ENCODE results near the gene NGF. TPM values are rescaled to one million over a fixed set of nuclear protein-coding genes. Genes with fewer than 3 reads are reported as not detected.

NGF gene
- total and polyA plus RNA-seq, 2 of the 8 experiments (the other 6 are each of a cell fraction or from before 2014, with no cell fraction given): 1.6 TPM; not detected in 1

DNA sequence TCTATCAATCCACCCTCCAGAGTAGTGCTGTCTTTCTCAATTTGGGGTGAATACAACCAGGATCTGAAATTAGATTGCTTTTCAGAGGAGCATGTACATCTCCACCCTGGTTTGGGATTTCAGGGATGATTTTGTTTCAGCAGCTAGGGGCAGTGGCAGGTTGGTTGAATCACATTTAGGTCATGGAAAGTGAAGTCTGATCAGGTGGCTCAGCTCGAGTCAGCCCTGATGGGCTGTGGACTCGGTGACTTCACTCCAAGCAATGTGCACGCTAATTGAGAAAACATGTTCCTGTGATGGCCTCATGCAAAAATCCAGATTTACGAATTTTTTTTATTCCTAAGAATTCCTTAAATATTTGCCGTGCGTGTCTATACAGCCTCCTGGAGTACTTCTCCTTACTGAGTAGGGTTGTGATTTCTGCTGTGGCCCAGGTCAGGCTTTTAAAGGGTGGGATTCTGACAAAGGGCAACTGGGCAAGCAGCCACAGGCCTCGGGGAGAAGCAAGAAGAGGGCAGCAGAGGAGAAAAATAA is 7.5 kb downstream of the NGF start:
- Histone ChIP-seq H3K4ac (replicated peaks; ENCODE audit: insufficient read length, low read depth, low read length) (no peak overlapping the region), H2BK120ac (replicated peaks; ENCODE audit: low read depth, low read length) (no peak overlapping the region), H3K56ac (replicated peaks; ENCODE audit: insufficient read length, low read depth, low read length) (no peak overlapping the region), H3K23me2 (ENCODE audit: low read depth, low read length) (no peaks in the 10 kb centered on the region), H3K18ac (ENCODE audit: extremely low read depth, low read length) (no peak overlapping the region), H2AK5ac (ENCODE audit: low read depth, low read length) (no peak overlapping the region), H2BK12ac (ENCODE audit: low read depth, low read length) (no peak overlapping the region), H3K79me1 (ENCODE audit: low read depth, low read length) (no peaks in the 10 kb centered on the region), H3K79me2 (ENCODE audit: control insufficient read depth in 1 of 2, insufficient read depth in 2 of 2, low read length in 2 of 2) (no peaks in the 10 kb centered on the region), H2AFZ (ENCODE audit: low read length) (no peak overlapping the region), H3K4me1 (replicated peaks in 1 of 4; ENCODE audit: control insufficient read depth in 3 of 4, insufficient read depth in 4 of 4, low read length in 3 of 4) (no peaks in the 10 kb centered on the region; a peak in 1 of 7 replicates), H3K4me2 (ENCODE audit: insufficient read depth in 1 of 2, low read depth in 2 of 2, low read length in 2 of 2) (no peak overlapping the region), H2BK15ac (ENCODE audit: low read length) (no peak overlapping the region), H4K8ac (ENCODE audit: extremely low read depth, insufficient read depth, low read length) (no peak overlapping the region), H4K91ac (replicated peaks; ENCODE audit: insufficient read length, low read length) (no peak overlapping the region), H3K14ac (ENCODE audit: insufficient read length) (no peak overlapping the region), H4K20me1 (replicated peaks in 1 of 2; ENCODE audit: control insufficient read depth in 1 of 2, insufficient read depth in 2 of 2, low read length in 2 of 2) (no peaks in the 10 kb centered on the region), H3K9me3 (ENCODE audit: insufficient read depth in 2 of 2, low read depth in 1 of 2, low read length in 1 of 2) (no peaks in the 10 kb centered on the region), H3K4me3 (ENCODE audit: extremely low read depth in 1 of 4, insufficient read depth in 2 of 4, low read depth in 3 of 4, low read length in 4 of 4) (no peak overlapping the region), H4K5ac (ENCODE audit: insufficient read length, low read depth, low read length) (no peak overlapping the region), H3K9ac (replicated peaks in 1 of 4; ENCODE audit: extremely low read depth in 1 of 4, low read depth in 3 of 4, low read length in 3 of 4) (no peak overlapping the region), H3K23ac (ENCODE audit: insufficient read length) (no peak overlapping the region), H2BK5ac (ENCODE audit: low read depth, low read length) (no peak overlapping the region), H2BK20ac (ENCODE audit: low read length) (no peak overlapping the region), H3K27ac (ENCODE audit: low read depth, low read length) (no peak overlapping the region), H3K27me3 (replicated peaks in 1 of 4; ENCODE audit: control insufficient read depth in 3 of 4, extremely low read depth in 1 of 4, insufficient read depth in 3 of 4, low read length in 3 of 4) (no peaks in the 10 kb centered on the region; a peak in 1 of 7 replicates), H3K36me3 (ENCODE audit: control insufficient read depth in 2 of 4, insufficient read depth in 4 of 4, low read length in 3 of 4) (no peaks in the 10 kb centered on the region)
- ChIA-PET CTCF (ENCODE audit: partially characterized antibody) (interaction anchor here (1.0 kb wide), 1 partner anchor 376 kb away, joined by 3 read pairs; no protein-coding TSS in a partner anchor), POLR2A (ENCODE audit: partially characterized antibody) (no interaction called here)
- DNase-seq (ENCODE audit: low read depth in 1 of 2, low spot score in 2 of 2) (no peak), FAIRE-seq (no peak)
- 93% methylated on average over 7 of the region's 7 CpGs; no CpG with 5 or more reads in 1 of the 2 experiments for WGBS, 2 experiments (ENCODE audit: extremely low coverage in 1 of 2, insufficient coverage in 1 of 2, insufficient read length in 1 of 2, insufficient replicate concordance in 2 of 2, low coverage in 1 of 2, low lambda C conversion rate in 2 of 2, missing lambda C conversion rate in 1 of 2)
- TF ChIP-seq MAFK (IDR thresholded peaks at IDR 0.05; ENCODE audit: low read depth, low read length): no peak

Measured in H1 (cell line).